ENCODE measurements around the gene KLF13. TPM values are rescaled to one million over a fixed set of nuclear protein-coding genes. Genes with fewer than 3 reads are reported as not detected.

KLF13 gene
- total RNA-seq, 6 experiments from 2014 or later: 22.5 to 29.1 (median 23.5) TPM

- Mint-ChIP-seq H3K27me3 (ENCODE audit: insufficient read depth) (peaks cover 1% of the 10 kb centered on the region; the same call in 1 of the 2 replicates), H3K27ac (no peak overlapping the region), H3K4me3 (no peak overlapping the region), H3K4me1 (ENCODE audit: low read depth) (peaks cover 52% of the 10 kb centered on the region), H3K36me3 (ENCODE audit: low read depth) (0 out of 2 replicates have a peak, but pooled peaks cover 4% of the 10 kb centered on the region), H3K9me3 (no peaks in the 10 kb centered on the region)
- DNase-seq: no peak
- no peak for TF ChIP-seq CTCF (IDR thresholded peaks at IDR 0.05)
Measured at GRCh38 chr15:31362886-31363285, 36.3 kb downstream of the KLF13 start.

DNA sequence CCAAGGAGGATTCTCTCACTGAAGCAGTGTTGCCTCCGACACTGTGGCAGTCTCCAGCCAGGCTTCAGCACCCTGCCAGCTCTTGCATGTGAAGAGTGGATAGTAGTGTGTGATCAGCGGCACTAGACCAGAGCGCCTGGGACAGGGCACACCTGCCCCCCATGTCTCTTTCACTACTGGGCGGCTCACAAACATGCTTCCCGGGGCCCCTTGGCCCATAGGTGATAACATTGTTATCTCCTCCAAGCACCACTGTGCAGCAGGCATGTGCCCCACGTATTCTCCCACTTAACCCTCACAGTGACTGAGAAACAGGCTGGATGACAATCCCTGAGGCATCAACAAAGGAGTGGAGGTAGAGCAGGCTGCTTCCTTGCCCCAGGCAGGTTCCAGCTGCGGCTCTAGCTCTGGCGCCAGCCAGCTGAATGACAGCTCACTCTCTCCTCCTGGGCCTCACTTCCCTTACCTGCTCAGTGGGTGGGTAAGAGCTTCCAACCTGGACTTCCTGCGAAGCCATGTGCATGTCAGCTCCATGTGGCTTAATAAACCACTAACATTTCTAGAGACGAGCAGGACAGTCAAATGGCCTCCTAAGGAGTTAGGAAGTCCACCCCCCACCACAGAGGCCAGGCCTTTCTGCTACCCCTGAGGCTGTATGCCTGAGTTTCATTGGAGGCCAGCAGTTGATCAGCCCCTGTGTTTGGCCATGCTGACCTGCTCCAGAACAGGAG lies 37.8 kb downstream of the KLF13 start:
- H3K27ac Mint-ChIP-seq: no peak overlapping the region
- H3K36me3 Mint-ChIP-seq (ENCODE audit: low read depth): peaks cover 8% of the 10 kb centered on the region
- peaks cover under 1% of the 10 kb centered on the region; the same call in 1 of the 2 replicates for H3K9me3 Mint-ChIP-seq
- no peak overlapping the region for H3K4me3 Mint-ChIP-seq
- H3K27me3 Mint-ChIP-seq (ENCODE audit: insufficient read depth): peaks cover 1% of the 10 kb centered on the region; the same call in 1 of the 2 replicates
- DNase-seq: no peak
- no peak for TF ChIP-seq CTCF (IDR thresholded peaks at IDR 0.05)
- peaks cover 38% of the 10 kb centered on the region for H3K4me1 Mint-ChIP-seq (ENCODE audit: low read depth)

- peaks cover 39% of the 10 kb centered on the region for H3K4me1 Mint-ChIP-seq (ENCODE audit: low read depth)
- no peak for DNase-seq
- no peak for TF ChIP-seq CTCF (IDR thresholded peaks at IDR 0.05)
- peaks cover 1% of the 10 kb centered on the region; the same call in 1 of the 2 replicates for H3K27me3 Mint-ChIP-seq (ENCODE audit: insufficient read depth)
- peaks cover 12% of the 10 kb centered on the region for H3K36me3 Mint-ChIP-seq (ENCODE audit: low read depth)
- no peak overlapping the region for H3K4me3 Mint-ChIP-seq
- no peak overlapping the region; the same call in 1 of the 2 replicates for H3K27ac Mint-ChIP-seq
- H3K9me3 Mint-ChIP-seq: peaks cover 4% of the 10 kb centered on the region
Measured at GRCh38 chr15:31365032-31365654, 38.5 kb downstream of the KLF13 start.

- H3K27ac Mint-ChIP-seq: peak overlapping the region; percentile 81
Measured at GRCh38 chr15:31365655-31366127, 39.1 kb downstream of the KLF13 start.

More at GRCh38 chr15:31365655-31366127, 39.1 kb downstream of the KLF13 start:
- DNase-seq: peak; percentile 72
- peak; percentile 47 for TF ChIP-seq CTCF (IDR thresholded peaks at IDR 0.05)
- peaks cover 1% of the 10 kb centered on the region; the same call in 1 of the 2 replicates for H3K27me3 Mint-ChIP-seq (ENCODE audit: insufficient read depth)
- peaks cover 44% of the 10 kb centered on the region for H3K4me1 Mint-ChIP-seq (ENCODE audit: low read depth)
- peaks cover 4% of the 10 kb centered on the region for H3K9me3 Mint-ChIP-seq
- peak overlapping the region; percentile 60 for H3K4me3 Mint-ChIP-seq
- peaks cover 12% of the 10 kb centered on the region for H3K36me3 Mint-ChIP-seq (ENCODE audit: low read depth)
